PC-9 (cell line): ENCODE measurements around the gene PJA1.

Experiments used
- EZH2 ChIP-seq: fragments of 200-600 bp; sonication (generic); IDR thresholded peaks from 2 replicates; pipeline ENCODE4 v1.8.0; 2017; ENCODE audit warnings: antibody characterized with exemption, low read depth
- TF ChIP-seq, protein P1 (sequence below): fragments of 200-600 bp; sonication (generic); conservative IDR thresholded peaks from 2 replicates; pipeline ENCODE4 v1.6.1; 2017; ENCODE audit warnings: mixed run types, antibody characterized with exemption, mild to moderate bottlenecking, moderate library complexity

DNA sequence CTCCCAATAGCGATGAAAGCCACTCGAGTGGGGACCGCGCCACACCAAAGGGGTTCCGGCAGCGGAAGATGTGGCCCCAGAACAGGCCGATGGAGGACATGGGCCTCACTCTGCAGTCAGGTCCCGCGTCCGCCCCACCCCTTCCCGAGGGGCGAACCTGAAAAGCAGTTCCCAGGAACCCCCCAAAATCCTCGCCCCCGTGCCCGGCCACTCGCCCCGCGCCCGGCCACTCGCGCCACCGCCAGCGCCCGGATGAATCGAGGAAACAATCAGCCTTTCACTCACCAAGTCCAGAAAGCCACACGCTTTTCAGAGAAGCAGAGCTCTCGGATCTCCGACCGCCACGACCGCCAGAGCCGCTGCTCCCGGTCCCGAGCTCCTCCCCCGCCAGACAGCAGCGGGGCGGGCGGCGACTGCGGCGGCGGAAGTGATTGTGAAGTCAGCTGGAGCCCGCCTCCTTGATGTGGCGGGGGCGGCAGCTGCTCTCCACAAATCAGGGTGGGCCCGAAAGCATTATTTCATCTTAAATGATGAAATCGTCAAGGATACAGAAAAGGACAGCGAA lies at the start of gene PJA1:
- TF ChIP-seq, protein P1, sequence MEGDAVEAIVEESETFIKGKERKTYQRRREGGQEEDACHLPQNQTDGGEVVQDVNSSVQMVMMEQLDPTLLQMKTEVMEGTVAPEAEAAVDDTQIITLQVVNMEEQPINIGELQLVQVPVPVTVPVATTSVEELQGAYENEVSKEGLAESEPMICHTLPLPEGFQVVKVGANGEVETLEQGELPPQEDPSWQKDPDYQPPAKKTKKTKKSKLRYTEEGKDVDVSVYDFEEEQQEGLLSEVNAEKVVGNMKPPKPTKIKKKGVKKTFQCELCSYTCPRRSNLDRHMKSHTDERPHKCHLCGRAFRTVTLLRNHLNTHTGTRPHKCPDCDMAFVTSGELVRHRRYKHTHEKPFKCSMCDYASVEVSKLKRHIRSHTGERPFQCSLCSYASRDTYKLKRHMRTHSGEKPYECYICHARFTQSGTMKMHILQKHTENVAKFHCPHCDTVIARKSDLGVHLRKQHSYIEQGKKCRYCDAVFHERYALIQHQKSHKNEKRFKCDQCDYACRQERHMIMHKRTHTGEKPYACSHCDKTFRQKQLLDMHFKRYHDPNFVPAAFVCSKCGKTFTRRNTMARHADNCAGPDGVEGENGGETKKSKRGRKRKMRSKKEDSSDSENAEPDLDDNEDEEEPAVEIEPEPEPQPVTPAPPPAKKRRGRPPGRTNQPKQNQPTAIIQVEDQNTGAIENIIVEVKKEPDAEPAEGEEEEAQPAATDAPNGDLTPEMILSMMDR, result no peak
- no peak for TF ChIP-seq EZH2
